Activated CD4-positive, alpha-beta T cell treated with anti-CD3 and anti-CD28 coated beads, Interleukin-2, Interleukin-4, amounts not matched to agents 100 ng/mL and 50 ng/mL, durations not matched to agents 16 hours and 8 hours (primary cell): ENCODE data around the gene HOMEZ.
A peak's percentile ranks its signal among the peaks of the same experiment; 100 is the strongest.

Experiments
- DNase-seq: peaks from one replicate; pipeline ENCODE4 v3.0.0-alpha.2; 2020; ENCODE audit warnings: low spot score

Gene HOMEZ

GRCh38 chr14:23307687-23308644, 22.0 kb upstream of the HOMEZ start:
- no peak for DNase-seq

- no peak for DNase-seq
Measured at GRCh38 chr14:23307146-23307530, 21.2 kb upstream of the HOMEZ start.

- no peak for DNase-seq
Measured at GRCh38 chr14:23306412-23307145, 20.6 kb upstream of the HOMEZ start, which contains the start of gene BCL2L2. Gene BCL2L2 (plus strand): TSS chr14:23306833. CDS start chr14:23307768, 935 bp downstream.

- DNase-seq, result peak; percentile 83
Measured at GRCh38 chr14:23302290-23303225, 16.6 kb upstream of the HOMEZ start, which contains the start of gene PPP1R3E. Gene PPP1R3E (minus strand): TSS chr14:23302859. CDS start chr14:23302576, 283 bp downstream.

GRCh38 chr14:23301969-23302289, 16.0 kb upstream of the HOMEZ start:
- DNase-seq, result no peak

- peak; percentile 98 for DNase-seq
Measured at GRCh38 chr14:23301288-23301968, 15.5 kb upstream of the HOMEZ start.

- peak; percentile 8 for DNase-seq
Measured at GRCh38 chr14:23300687-23301223, 14.8 kb upstream of the HOMEZ start.

GRCh38 chr14:23299986-23300686, 14.2 kb upstream of the HOMEZ start:
- DNase-seq, result no peak

GRCh38 chr14:23299211-23299957, 13.5 kb upstream of the HOMEZ start:
- peak; percentile 27 for DNase-seq

GRCh38 chr14:23297611-23298277, 11.8 kb upstream of the HOMEZ start:
- no peak for DNase-seq

GRCh38 chr14:23297096-23297495, 11.2 kb upstream of the HOMEZ start:
- DNase-seq, result no peak

GRCh38 chr14:23296012-23296777, 10.3 kb upstream of the HOMEZ start:
- DNase-seq, result no peak

- peak; percentile 57 for DNase-seq
Measured at GRCh38 chr14:23294734-23295561, 9.0 kb upstream of the HOMEZ start.

- no peak for DNase-seq
Measured at GRCh38 chr14:23286902-23287479, 1.1 kb upstream of the HOMEZ start.

- DNase-seq, result no peak
Measured at GRCh38 chr14:23285530-23286019, 357 bp downstream of the HOMEZ start.

GRCh38 chr14:23284654-23285529, 1.0 kb downstream of the HOMEZ start:
- peak; percentile 24 for DNase-seq
